SKM-1 (cell line): ENCODE measurements around the gene SKIC2.
A peak's percentile ranks its signal among the peaks of the same experiment; 100 is the strongest.
"Not testable (repeated sequence)": the region's sequence is repeated elsewhere in the genome, so short reads cannot be mapped to it uniquely, and the experiment has no call there.

ENCODE experiments used
- DNase-seq: peaks from one replicate; lab custom pipeline; 2025; ENCODE audit not compliant: unreplicated experiment; lab: John Stamatoyannopoulos, UW

SKIC2 gene

GRCh38 chr6:31958741-31959739 lies at the start of gene SKIC2, which contains the start of gene NELFE:
SKIC2 (plus strand) TSS chr6:31959175; CDS start chr6:31959193, 18 bp downstream.
NELFE (minus strand) TSS chr6:31958971; CDS start chr6:31958446, 525 bp downstream.
- DNase-seq, result peak; percentile 94

- DNase-seq, result not testable (repeated sequence)
Measured at GRCh38 chr6:31909298-31909697, 49.7 kb upstream of the SKIC2 start.

GRCh38 chr6:31911826-31912585 lies 47.0 kb upstream of the SKIC2 start:
- no peak for DNase-seq

GRCh38 chr6:31915351-31915750 lies 43.6 kb upstream of the SKIC2 start:
- no peak for DNase-seq

- DNase-seq, result no peak
Measured at GRCh38 chr6:31915756-31916155, 43.2 kb upstream of the SKIC2 start.

- no peak for DNase-seq
Measured at GRCh38 chr6:31918069-31918720, 40.8 kb upstream of the SKIC2 start.

GRCh38 chr6:31919624-31920303 lies 39.2 kb upstream of the SKIC2 start:
- DNase-seq, result no peak

GRCh38 chr6:31920811-31921210 lies 38.2 kb upstream of the SKIC2 start:
- no peak for DNase-seq

GRCh38 chr6:31922942-31923341 lies 36.0 kb upstream of the SKIC2 start:
- no peak for DNase-seq

- DNase-seq, result no peak
Measured at GRCh38 chr6:31927242-31927862, 31.6 kb upstream of the SKIC2 start, which contains the start of gene C2. C2 (plus strand) TSS chr6:31927717; CDS start chr6:31927753, 36 bp downstream.

GRCh38 chr6:31927863-31928671 lies 30.9 kb upstream of the SKIC2 start:
- DNase-seq, result no peak

GRCh38 chr6:31928672-31928939 lies 30.4 kb upstream of the SKIC2 start:
- no peak for DNase-seq

GRCh38 chr6:31930962-31931361 lies 28.0 kb upstream of the SKIC2 start:
- DNase-seq, result no peak

GRCh38 chr6:31932137-31932536 lies 26.8 kb upstream of the SKIC2 start:
- DNase-seq, result not testable (repeated sequence)

GRCh38 chr6:31933537-31933936 lies 25.4 kb upstream of the SKIC2 start:
- no peak for DNase-seq

GRCh38 chr6:31935021-31935420 lies 24.0 kb upstream of the SKIC2 start:
- DNase-seq, result no peak

GRCh38 chr6:31935823-31936222 lies 23.2 kb upstream of the SKIC2 start:
- DNase-seq, result no peak

GRCh38 chr6:31940256-31940664 lies 18.7 kb upstream of the SKIC2 start:
- no peak for DNase-seq

- no peak for DNase-seq
Measured at GRCh38 chr6:31943742-31944141, 15.2 kb upstream of the SKIC2 start.

- no peak for DNase-seq
Measured at GRCh38 chr6:31945154-31945506, 13.8 kb upstream of the SKIC2 start.
